NCI-H748 (cell line): ENCODE data around the gene ELFN1.

Experiments
- DNase-seq: peaks from one replicate; lab custom pipeline; 2025; ENCODE audit not compliant: unreplicated experiment; lab: John Stamatoyannopoulos, UW

Gene ELFN1

GRCh38 chr7:1675036-1675671, 5.1 kb downstream of the ELFN1 start:
- DNase-seq = no peak

- no peak for DNase-seq
These were observed 5.8 kb downstream of the ELFN1 start for GRCh38 chr7:1675673-1676549.

- no peak for DNase-seq
These were observed 6.5 kb downstream of the ELFN1 start for GRCh38 chr7:1676550-1677078.

- no peak for DNase-seq
These were observed 7.4 kb downstream of the ELFN1 start for GRCh38 chr7:1677206-1678080.

- DNase-seq = no peak
These were observed 8.0 kb downstream of the ELFN1 start for GRCh38 chr7:1678081-1678543.

GRCh38 chr7:1678571-1679325, 8.7 kb downstream of the ELFN1 start:
- DNase-seq = no peak

- no peak for DNase-seq
These were observed 9.4 kb downstream of the ELFN1 start for GRCh38 chr7:1679326-1679965.

GRCh38 chr7:1679966-1680730, 10.1 kb downstream of the ELFN1 start:
- DNase-seq = no peak

GRCh38 chr7:1681581-1681980, 11.5 kb downstream of the ELFN1 start:
- no peak for DNase-seq

GRCh38 chr7:1685000-1685624, 15.0 kb downstream of the ELFN1 start:
- no peak for DNase-seq

- no peak for DNase-seq
These were observed 18.5 kb downstream of the ELFN1 start for GRCh38 chr7:1688542-1688941.

GRCh38 chr7:1689311-1689710, 19.2 kb downstream of the ELFN1 start:
- DNase-seq = peak; percentile 32

GRCh38 chr7:1690359-1690958, 20.4 kb downstream of the ELFN1 start:
- no peak for DNase-seq

GRCh38 chr7:1691096-1691495, 21.0 kb downstream of the ELFN1 start:
- DNase-seq = no peak

- DNase-seq = no peak
These were observed 21.8 kb downstream of the ELFN1 start for GRCh38 chr7:1691601-1692514.

- no peak for DNase-seq
These were observed 22.7 kb downstream of the ELFN1 start for GRCh38 chr7:1692515-1693418.
